HEK293 (cell line): ENCODE measurements around the gene ABHD17B.

ENCODE experiments used
- CTCF ChIA-PET: fragments of 350-600 bp; formaldehyde crosslinking; extraction: SDS; loops from one replicate; lab custom pipeline; 2021; ENCODE audit warnings: antibody characterized with exemption; lab: Yijun Ruan, JAX
- POLR2A ChIA-PET: fragments of 300-600 bp; formaldehyde crosslinking; extraction: SDS; loops from one replicate; lab custom pipeline; 2020; ENCODE audit warnings: antibody characterized with exemption, inconsistent platforms; lab: Yijun Ruan, JAX
- H3K27ac ChIP-seq: fragments of 200-500 bp; sonication (Bioruptor generic); 2 replicates; pipeline ENCODE4 v1.5.1; 2014; ENCODE audit warnings: low read depth, low read length, control low read depth, inconsistent platforms; ENCODE audit errors: extremely low read depth
- H3K36me3 ChIP-seq, 2 experiments: fragments of 200-500 bp in 1 of 2; sonication (Bioruptor generic) in 1 of 2; 1 replicate in 1 of 2; 2 replicates in 1 of 2; pipeline ENCODE4 v1.5.1; 2014 to 2017; ENCODE audit warnings: inconsistent platforms in 2 of 2, low read length in 2 of 2; ENCODE audit not compliant: control insufficient read depth in 2 of 2, insufficient read depth in 1 of 2
- H3K4me1 ChIP-seq: fragments of 200-500 bp; sonication (Bioruptor generic); 2 replicates; pipeline ENCODE4 v1.5.1; 2014; ENCODE audit warnings: mild to moderate bottlenecking, low read length, inconsistent platforms; ENCODE audit not compliant: control insufficient read depth, insufficient read depth
- H3K4me3 ChIP-seq: 2 replicates; pipeline ENCODE4 v1.5.1; 2011; ENCODE audit warnings: low read depth, mild to moderate bottlenecking, control low read depth, low read length, moderate library complexity
- H3K9me3 ChIP-seq: fragments of 200-500 bp; sonication (Bioruptor generic); 2 replicates; pipeline ENCODE4 v1.5.1; 2014; ENCODE audit warnings: low read depth, low read length, inconsistent platforms; ENCODE audit not compliant: control insufficient read depth, insufficient read depth
- EGR2 ChIP-seq: fragments of 450-650 bp; formaldehyde crosslinking; IDR thresholded peaks from 2 replicates; pipeline ENCODE4 v1.5.1; 2016; ENCODE audit warnings: low read depth, missing biosample characterization, missing genetic modification characterization
- GFI1B ChIP-seq: fragments of 450-650 bp; formaldehyde crosslinking; IDR thresholded peaks from 2 replicates; pipeline ENCODE4 v1.5.1; 2016; ENCODE audit warnings: missing biosample characterization, missing genetic modification characterization
- HOXD13 ChIP-seq: sonication (generic); formaldehyde crosslinking; IDR thresholded peaks from 2 replicates; pipeline ENCODE4 v1.8.0; 2022; ENCODE audit warnings: missing genetic modification reagents, borderline replicate concordance
- OSR2 ChIP-seq: fragments of 450-650 bp; formaldehyde crosslinking; IDR thresholded peaks from 2 replicates; pipeline ENCODE4 v1.5.1; 2016; ENCODE audit warnings: missing biosample characterization, missing genetic modification characterization
- YY2 ChIP-seq: fragments of 450-650 bp; formaldehyde crosslinking; IDR thresholded peaks from 2 replicates; pipeline ENCODE4 v1.5.1; 2016; ENCODE audit warnings: missing biosample characterization, missing genetic modification characterization
- ZNF114 ChIP-seq: fragments of 450-650 bp; formaldehyde crosslinking; IDR thresholded peaks from 2 replicates; pipeline ENCODE4 v1.5.0; 2017; ENCODE audit warnings: missing biosample characterization, missing genetic modification characterization
- ZNF132 ChIP-seq: fragments of 450-650 bp; formaldehyde crosslinking; IDR thresholded peaks from 2 replicates; pipeline ENCODE4 v1.5.1; 2017; ENCODE audit warnings: missing biosample characterization, missing genetic modification characterization, borderline replicate concordance
- ZNF155 ChIP-seq: fragments of 450-650 bp; formaldehyde crosslinking; IDR thresholded peaks from 2 replicates; pipeline ENCODE4 v1.5.1; 2016; ENCODE audit warnings: missing biosample characterization, missing genetic modification characterization
- ZNF280C ChIP-seq: fragments of 450-650 bp; formaldehyde crosslinking; IDR thresholded peaks from 2 replicates; pipeline ENCODE4 v1.5.1; 2016; ENCODE audit warnings: missing biosample characterization, missing genetic modification characterization
- ZNF280D ChIP-seq: fragments of 450-650 bp; formaldehyde crosslinking; IDR thresholded peaks from 2 replicates; pipeline ENCODE4 v1.5.1; 2016; ENCODE audit warnings: missing biosample characterization, missing genetic modification characterization
- ZNF366 ChIP-seq: fragments of 450-650 bp; formaldehyde crosslinking; conservative IDR thresholded peaks from 2 replicates; pipeline ENCODE4 v1.5.1; 2016; ENCODE audit warnings: missing biosample characterization, missing genetic modification characterization
- ZNF48 ChIP-seq: fragments of 450-650 bp; formaldehyde crosslinking; IDR thresholded peaks from 2 replicates; pipeline ENCODE4 v1.5.1; 2016; ENCODE audit warnings: missing biosample characterization, missing genetic modification characterization
- ZNF548 ChIP-seq: fragments of 450-650 bp; formaldehyde crosslinking; IDR thresholded peaks from 2 replicates; pipeline ENCODE4 v1.5.1; 2016; ENCODE audit warnings: missing biosample characterization, missing genetic modification characterization
- ZNF560 ChIP-seq: fragments of 450-650 bp; formaldehyde crosslinking; IDR thresholded peaks from 2 replicates; pipeline ENCODE4 v1.5.1; 2017; ENCODE audit warnings: missing biosample characterization, missing genetic modification characterization, borderline replicate concordance
- ZNF629 ChIP-seq: fragments of 450-650 bp; formaldehyde crosslinking; IDR thresholded peaks from 2 replicates; pipeline ENCODE4 v1.5.1; 2017; ENCODE audit warnings: missing biosample characterization, missing genetic modification characterization
- ZNF677 ChIP-seq: fragments of 450-650 bp; IDR thresholded peaks from 2 replicates; pipeline ENCODE4 v1.5.0; 2018; ENCODE audit warnings: missing biosample characterization, mild to moderate bottlenecking, missing genetic modification characterization, moderate library complexity
- ZNF707 ChIP-seq: fragments of 450-650 bp; formaldehyde crosslinking; IDR thresholded peaks from 2 replicates; pipeline ENCODE4 v1.5.1; 2016; ENCODE audit warnings: missing biosample characterization, missing genetic modification characterization
- ZNF837 ChIP-seq: fragments of 450-650 bp; formaldehyde crosslinking; IDR thresholded peaks from 2 replicates; pipeline ENCODE4 v1.5.1; 2016; ENCODE audit warnings: missing biosample characterization, missing genetic modification characterization
- ZXDB ChIP-seq: fragments of 450-650 bp; formaldehyde crosslinking; IDR thresholded peaks from 2 replicates; pipeline ENCODE4 v1.5.1; 2016; ENCODE audit warnings: missing biosample characterization, missing genetic modification characterization
- TF ChIP-seq, protein P1 (sequence below): fragments of 450-650 bp; formaldehyde crosslinking; IDR thresholded peaks from 2 replicates; pipeline ENCODE4 v1.5.1; 2016; ENCODE audit warnings: missing biosample characterization, missing genetic modification characterization
- TF ChIP-seq, protein P2 (sequence below): fragments of 450-650 bp; formaldehyde crosslinking; IDR thresholded peaks from 2 replicates; pipeline ENCODE4 v1.5.0; 2017; ENCODE audit warnings: missing biosample characterization, missing genetic modification characterization, borderline replicate concordance
- TF ChIP-seq, protein P3 (sequence below): fragments of 450-650 bp; formaldehyde crosslinking; IDR thresholded peaks from 2 replicates; pipeline ENCODE4 v1.5.1; 2017; ENCODE audit warnings: missing biosample characterization, mild to moderate bottlenecking, missing genetic modification characterization, moderate library complexity
- TF ChIP-seq, protein P4 (sequence below): fragments of 450-650 bp; formaldehyde crosslinking; IDR thresholded peaks from 2 replicates; pipeline ENCODE4 v1.5.1; 2016; ENCODE audit warnings: missing biosample characterization, missing genetic modification characterization

ABHD17B gene

DNA sequence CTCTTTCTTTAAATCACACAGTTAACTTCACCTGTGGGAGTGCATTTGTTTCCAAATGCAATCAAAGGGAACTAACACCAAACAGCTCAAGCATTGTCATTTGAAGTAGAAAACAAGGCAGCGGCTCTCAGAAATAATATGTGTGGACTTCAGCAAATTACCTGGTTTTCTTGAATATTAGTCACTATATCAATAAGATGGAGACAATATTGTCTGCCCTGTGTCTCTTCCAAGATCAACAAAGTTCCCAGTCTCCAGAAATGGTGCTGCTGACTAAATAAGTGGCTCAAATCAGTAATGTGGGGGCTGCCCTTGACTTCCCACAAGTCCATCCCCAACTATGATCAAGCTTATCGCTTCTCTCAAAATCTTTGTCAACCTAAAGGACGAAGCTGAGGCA lies 89.6 kb downstream of the ABHD17B start:
- no peaks in the 10 kb centered on the region for H3K4me1 ChIP-seq
- no peaks in the 10 kb centered on the region for H3K36me3 ChIP-seq
- no peaks in the 10 kb centered on the region for H3K9me3 ChIP-seq
- CTCF ChIA-PET = interaction anchor here (0.7 to 1.9 kb wide), 5 partner anchors 15 to 535 kb away, joined by 3 to 9 read pairs (median 3); no protein-coding TSS in a partner anchor
- no peak overlapping the region for H3K4me3 ChIP-seq
- POLR2A ChIA-PET = no interaction called here
- H3K27ac ChIP-seq = no peak overlapping the region
- no peak for TF ChIP-seq EGR2 (tag by site-specific recombination)
- TF ChIP-seq ZNF48 (tag by site-specific recombination) = no peak
- TF ChIP-seq, protein P1, sequence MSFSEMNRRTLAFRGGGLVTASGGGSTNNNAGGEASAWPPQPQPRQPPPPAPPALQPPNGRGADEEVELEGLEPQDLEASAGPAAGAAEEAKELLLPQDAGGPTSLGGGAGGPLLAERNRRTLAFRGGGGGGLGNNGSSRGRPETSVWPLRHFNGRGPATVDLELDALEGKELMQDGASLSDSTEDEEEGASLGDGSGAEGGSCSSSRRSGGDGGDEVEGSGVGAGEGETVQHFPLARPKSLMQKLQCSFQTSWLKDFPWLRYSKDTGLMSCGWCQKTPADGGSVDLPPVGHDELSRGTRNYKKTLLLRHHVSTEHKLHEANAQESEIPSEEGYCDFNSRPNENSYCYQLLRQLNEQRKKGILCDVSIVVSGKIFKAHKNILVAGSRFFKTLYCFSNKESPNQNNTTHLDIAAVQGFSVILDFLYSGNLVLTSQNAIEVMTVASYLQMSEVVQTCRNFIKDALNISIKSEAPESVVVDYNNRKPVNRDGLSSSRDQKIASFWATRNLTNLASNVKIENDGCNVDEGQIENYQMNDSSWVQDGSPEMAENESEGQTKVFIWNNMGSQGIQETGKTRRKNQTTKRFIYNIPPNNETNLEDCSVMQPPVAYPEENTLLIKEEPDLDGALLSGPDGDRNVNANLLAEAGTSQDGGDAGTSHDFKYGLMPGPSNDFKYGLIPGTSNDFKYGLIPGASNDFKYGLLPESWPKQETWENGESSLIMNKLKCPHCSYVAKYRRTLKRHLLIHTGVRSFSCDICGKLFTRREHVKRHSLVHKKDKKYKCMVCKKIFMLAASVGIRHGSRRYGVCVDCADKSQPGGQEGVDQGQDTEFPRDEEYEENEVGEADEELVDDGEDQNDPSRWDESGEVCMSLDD (tag by site-specific recombination) = no peak
- TF ChIP-seq, protein P2, sequence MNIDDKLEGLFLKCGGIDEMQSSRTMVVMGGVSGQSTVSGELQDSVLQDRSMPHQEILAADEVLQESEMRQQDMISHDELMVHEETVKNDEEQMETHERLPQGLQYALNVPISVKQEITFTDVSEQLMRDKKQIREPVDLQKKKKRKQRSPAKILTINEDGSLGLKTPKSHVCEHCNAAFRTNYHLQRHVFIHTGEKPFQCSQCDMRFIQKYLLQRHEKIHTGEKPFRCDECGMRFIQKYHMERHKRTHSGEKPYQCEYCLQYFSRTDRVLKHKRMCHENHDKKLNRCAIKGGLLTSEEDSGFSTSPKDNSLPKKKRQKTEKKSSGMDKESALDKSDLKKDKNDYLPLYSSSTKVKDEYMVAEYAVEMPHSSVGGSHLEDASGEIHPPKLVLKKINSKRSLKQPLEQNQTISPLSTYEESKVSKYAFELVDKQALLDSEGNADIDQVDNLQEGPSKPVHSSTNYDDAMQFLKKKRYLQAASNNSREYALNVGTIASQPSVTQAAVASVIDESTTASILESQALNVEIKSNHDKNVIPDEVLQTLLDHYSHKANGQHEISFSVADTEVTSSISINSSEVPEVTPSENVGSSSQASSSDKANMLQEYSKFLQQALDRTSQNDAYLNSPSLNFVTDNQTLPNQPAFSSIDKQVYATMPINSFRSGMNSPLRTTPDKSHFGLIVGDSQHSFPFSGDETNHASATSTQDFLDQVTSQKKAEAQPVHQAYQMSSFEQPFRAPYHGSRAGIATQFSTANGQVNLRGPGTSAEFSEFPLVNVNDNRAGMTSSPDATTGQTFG (tag by site-specific recombination) = no peak
- no peak for TF ChIP-seq ZXDB (tag by site-specific recombination)
- no peak for TF ChIP-seq ZNF280D
- no peak for TF ChIP-seq YY2
- no peak for TF ChIP-seq ZNF548 (tag by site-specific recombination)
- no peak for TF ChIP-seq ZNF366
- TF ChIP-seq ZNF707 (tag by site-specific recombination) = no peak
- no peak for TF ChIP-seq ZNF837 (tag by site-specific recombination)
- TF ChIP-seq ZNF114 = no peak
- no peak for TF ChIP-seq HOXD13 (CRISPR knock-in tag)
- TF ChIP-seq, all 188 proteins: peak for 0

GRCh38 chr9:71820403-71820921 lies 90.5 kb downstream of the ABHD17B start:
- H3K9me3 ChIP-seq = no peaks in the 10 kb centered on the region
- ChIA-PET CTCF (interaction anchor here (0.6 to 5.3 kb wide), 15 partner anchors 9 to 1032 kb away, joined by 3 to 42 read pairs (median 4); no protein-coding TSS in a partner anchor), POLR2A (no interaction called here)
- H3K4me1 ChIP-seq = no peaks in the 10 kb centered on the region
- H3K36me3 ChIP-seq = no peaks in the 10 kb centered on the region
- no peak overlapping the region for H3K27ac ChIP-seq
- no peak for TF ChIP-seq ZNF155 (tag by site-specific recombination)
- TF ChIP-seq, protein P3, sequence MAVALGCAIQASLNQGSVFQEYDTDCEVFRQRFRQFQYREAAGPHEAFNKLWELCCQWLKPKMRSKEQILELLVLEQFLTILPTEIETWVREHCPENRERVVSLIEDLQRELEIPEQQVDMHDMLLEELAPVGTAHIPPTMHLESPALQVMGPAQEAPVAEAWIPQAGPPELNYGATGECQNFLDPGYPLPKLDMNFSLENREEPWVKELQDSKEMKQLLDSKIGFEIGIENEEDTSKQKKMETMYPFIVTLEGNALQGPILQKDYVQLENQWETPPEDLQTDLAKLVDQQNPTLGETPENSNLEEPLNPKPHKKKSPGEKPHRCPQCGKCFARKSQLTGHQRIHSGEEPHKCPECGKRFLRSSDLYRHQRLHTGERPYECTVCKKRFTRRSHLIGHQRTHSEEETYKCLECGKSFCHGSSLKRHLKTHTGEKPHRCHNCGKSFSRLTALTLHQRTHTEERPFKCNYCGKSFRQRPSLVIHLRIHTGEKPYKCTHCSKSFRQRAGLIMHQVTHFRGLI = no peak
- no peak for TF ChIP-seq YY2
- TF ChIP-seq ZNF560 = no peak
- TF ChIP-seq ZNF280C (tag by site-specific recombination) = no peak
- TF ChIP-seq ZNF629 = no peak
- TF ChIP-seq ZNF677 (tag by site-specific recombination) = no peak
- no peak for TF ChIP-seq GFI1B (tag by site-specific recombination)
- no peak for TF ChIP-seq ZNF132
- TF ChIP-seq, protein P4, sequence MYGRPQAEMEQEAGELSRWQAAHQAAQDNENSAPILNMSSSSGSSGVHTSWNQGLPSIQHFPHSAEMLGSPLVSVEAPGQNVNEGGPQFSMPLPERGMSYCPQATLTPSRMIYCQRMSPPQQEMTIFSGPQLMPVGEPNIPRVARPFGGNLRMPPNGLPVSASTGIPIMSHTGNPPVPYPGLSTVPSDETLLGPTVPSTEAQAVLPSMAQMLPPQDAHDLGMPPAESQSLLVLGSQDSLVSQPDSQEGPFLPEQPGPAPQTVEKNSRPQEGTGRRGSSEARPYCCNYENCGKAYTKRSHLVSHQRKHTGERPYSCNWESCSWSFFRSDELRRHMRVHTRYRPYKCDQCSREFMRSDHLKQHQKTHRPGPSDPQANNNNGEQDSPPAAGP (tag by site-specific recombination) = no peak
- no peak for TF ChIP-seq OSR2 (tag by site-specific recombination)
- H3K4me3 ChIP-seq = no peak overlapping the region
